ENCODE data around the gene OR2W1. TPM values are rescaled to one million over a fixed set of nuclear protein-coding genes. Genes with fewer than 3 reads are reported as not detected.

OR2W1 gene
- total RNA-seq, 1 donor from 2014 or later = not detected

- POLR2A ChIA-PET = no interaction called here
- intact Hi-C loops (cut with micrococcal nuclease) = no loop called here
- Mint-ChIP-seq H3K4me3 (no peak overlapping the region), H3K27me3 (peaks cover 25% of the 10 kb centered on the region), H3K36me3 (ENCODE audit: low read depth) (no peaks in the 10 kb centered on the region), H3K27ac (no peak overlapping the region), H3K4me1 (no peaks in the 10 kb centered on the region), H3K9me3 (no peaks in the 10 kb centered on the region)
- TF ChIP-seq CTCF (IDR thresholded peaks at IDR 0.05) = no peak
- CTCF ChIA-PET = interaction anchor here (0.5 kb wide), 1 partner anchor 1870 kb away, joined by 3 read pairs; no protein-coding TSS in a partner anchor
- DNase-seq (no peak), ATAC-seq (ENCODE audit: low read depth) (no peak)
Measured at GRCh38 chr6:28996844-28997510, 48.0 kb downstream of the OR2W1 start.

GRCh38 chr6:28995093-28995650, 49.8 kb downstream of the OR2W1 start:
- CTCF ChIA-PET = no interaction called here
- DNase-seq = no peak
- peaks cover 23% of the 10 kb centered on the region for H3K27me3 Mint-ChIP-seq

More at GRCh38 chr6:28995093-28995650, 49.8 kb downstream of the OR2W1 start:
- TF ChIP-seq CTCF (IDR thresholded peaks at IDR 0.05) = no peak
- H3K9me3 Mint-ChIP-seq = no peaks in the 10 kb centered on the region
- no peak overlapping the region for H3K27ac Mint-ChIP-seq
- no peaks in the 10 kb centered on the region for H3K4me1 Mint-ChIP-seq
- no peaks in the 10 kb centered on the region for H3K36me3 Mint-ChIP-seq (ENCODE audit: low read depth)
- POLR2A ChIA-PET = no interaction called here
- intact Hi-C loops (cut with micrococcal nuclease) = no loop called here
- ATAC-seq (ENCODE audit: low read depth) = no peak
- H3K4me3 Mint-ChIP-seq = no peak overlapping the region

Other genes starting within 250 kb of the OR2W1 start
- gene TRIM27, start 121.2 kb downstream of the OR2W1 start, total RNA-seq = 59.5 and 64.8 TPM in 2 replicates
- gene ZNF311, start 39.9 kb downstream of the OR2W1 start, total RNA-seq = 0.31 TPM in 1 of 2 replicates, not detected in the other
- not detected in 2 replicates for gene OR2B3, start 42.1 kb upstream of the OR2W1 start, total RNA-seq
- not detected in 2 replicates for gene OR2J1, start 54.3 kb upstream of the OR2W1 start, total RNA-seq
- gene OR2J3, start 62.9 kb upstream of the OR2W1 start, total RNA-seq = not detected in 2 replicates
- gene OR2J2, start 125.7 kb upstream of the OR2W1 start, total RNA-seq = not detected in 2 replicates